B cell (primary cell): ENCODE data around the gene ABCA4. TPM values are rescaled to one million over a fixed set of nuclear protein-coding genes. Genes with fewer than 3 reads are reported as not detected.

ENCODE experiments used
- ATAC-seq: fragments of 200-7000 bp; cut with Tn5 transposase; one replicate; pipeline ENCODE4 v1.10.0; 2021; ENCODE audit warnings: low read depth, mild to moderate bottlenecking, moderate number of reproducible peaks, moderate library complexity
- CTCF ChIA-PET: fragments of 350-600 bp; sonication (Branson Sonifier 250); formaldehyde crosslinking; loops from one replicate; lab custom pipeline; 2021; ENCODE audit warnings: antibody characterized with exemption, inconsistent platforms; lab: Charles Lee
- POLR2A ChIA-PET: fragments of 350-600 bp; sonication (Branson Sonifier 250); formaldehyde crosslinking; loops from one replicate; lab custom pipeline; 2021; ENCODE audit warnings: antibody characterized with exemption; lab: Charles Lee
- DNase-seq: peaks from one replicate; pipeline ENCODE4 v3.0.0; 2013
- H2AFZ ChIP-seq: 2 replicates; pipeline ENCODE4 v1.6.1; 2012; ENCODE audit warnings: mild to moderate bottlenecking, low read depth, low read length; ENCODE audit not compliant: insufficient read depth, poor library complexity, severe bottlenecking
- H3K27ac ChIP-seq, 2 donors: 1 replicate in 1 of 2; 2 replicates in 1 of 2; pipeline ENCODE4 v1.5.1; 2012 to 2013; ENCODE audit warnings: low read length in 2 of 2, mild to moderate bottlenecking in 2 of 2, moderate library complexity in 1 of 2
- H3K27me3 ChIP-seq, 4 experiments: fragments of 200-600 bp in 1 of 4; sonication (generic) in 1 of 4; replicated peaks in 1 of 4; 1 replicate in 2 of 4; 2 replicates in 2 of 4; pipeline versions ENCODE4 v1.6.1 to v1.7.0; 2013 to 2016; ENCODE audit warnings: low read length in 3 of 4, mild to moderate bottlenecking in 2 of 4, mixed read lengths in 1 of 4, moderate library complexity in 1 of 4; ENCODE audit not compliant: insufficient read depth in 4 of 4, control insufficient read depth in 3 of 4; ENCODE audit errors: control extremely low read depth in 1 of 4
- H3K36me3 ChIP-seq, 2 experiments: replicated peaks in 1 of 2; 1 replicate in 1 of 2; 2 replicates in 1 of 2; pipeline versions ENCODE4 v1.6.1 to v1.7.1; 2013; ENCODE audit warnings: low read length in 1 of 2; ENCODE audit not compliant: insufficient read depth in 2 of 2, control insufficient read depth in 1 of 2; ENCODE audit errors: control extremely low read depth in 1 of 2, extremely low read depth in 1 of 2
- H3K4me1 ChIP-seq, 2 donors: fragments of 200-600 bp in 1 of 2; sonication (generic) in 1 of 2; 1 replicate in 1 of 2; 2 replicates in 1 of 2; pipeline versions ENCODE4 v1.5.1 to v1.6.1; 2013 to 2017; ENCODE audit warnings: low read length in 2 of 2; ENCODE audit not compliant: control insufficient read depth in 2 of 2, insufficient read depth in 2 of 2
- H3K4me2 ChIP-seq: replicated peaks from 2 replicates; pipeline ENCODE3; 2012; ENCODE audit warnings: mild to moderate bottlenecking, low read depth, low read length; ENCODE audit not compliant: poor library complexity, severe bottlenecking
- H3K4me3 ChIP-seq, 5 experiments: fragments of 200-600 bp in 1 of 5; sonication (generic) in 1 of 5; 1 replicate in 3 of 5; 2 replicates in 2 of 5; pipeline versions ENCODE4 v1.5.1 to v1.7.0; 2011 to 2016; ENCODE audit warnings: low read length in 4 of 5, mild to moderate bottlenecking in 4 of 5, low read depth in 2 of 5, control low read depth in 1 of 5, moderate library complexity in 1 of 5; ENCODE audit not compliant: insufficient read depth in 1 of 5; ENCODE audit errors: control extremely low read depth in 1 of 5, extremely low read depth in 1 of 5
- H3K79me2 ChIP-seq: fragments of 200-600 bp; sonication (generic); one replicate; pipeline ENCODE4 v1.6.0; 2016; ENCODE audit warnings: low read length; ENCODE audit not compliant: control insufficient read depth, insufficient read depth
- H3K9ac ChIP-seq: fragments of 200-600 bp; sonication (generic); 2 replicates; pipeline ENCODE4 v1.6.1; 2017; ENCODE audit warnings: mild to moderate bottlenecking, low read length, moderate library complexity
- H3K9me3 ChIP-seq, 3 donors: one replicate each; pipeline versions ENCODE4 v1.6.1 to v1.7.1; 2013; ENCODE audit warnings: low read length in 2 of 3; ENCODE audit not compliant: control insufficient read depth in 2 of 3, insufficient read depth in 1 of 3; ENCODE audit errors: control extremely low read depth in 1 of 3
- H4K20me1 ChIP-seq: 2 replicates; pipeline ENCODE4 v1.6.0; 2012; ENCODE audit warnings: mild to moderate bottlenecking, low read length; ENCODE audit not compliant: insufficient read depth, control insufficient read depth, poor library complexity, severe bottlenecking
- H3K27ac Mint-ChIP-seq: one replicate; pipeline ENCODE4 v1.8.0; 2021; ENCODE audit warnings: mixed read lengths
- H3K27me3 Mint-ChIP-seq: one replicate; pipeline ENCODE4 v1.8.0; 2021; ENCODE audit warnings: mixed read lengths
- H3K4me1 Mint-ChIP-seq: one replicate; pipeline ENCODE4 v1.8.0; 2021; ENCODE audit warnings: mixed read lengths
- H3K4me3 Mint-ChIP-seq: one replicate; pipeline ENCODE4 v1.8.0; 2021; ENCODE audit warnings: mixed read lengths
- H3K9me3 Mint-ChIP-seq: one replicate; pipeline ENCODE4 v1.8.0; 2022; ENCODE audit warnings: mixed read lengths; ENCODE audit not compliant: insufficient read depth
- EZH2 ChIP-seq: IDR thresholded peaks from 2 replicates; pipeline ENCODE4 v1.6.1; 2012; ENCODE audit warnings: borderline replicate concordance, low read depth, mild to moderate bottlenecking, moderate library complexity, low read length; ENCODE audit not compliant: insufficient read depth, poor library complexity, severe bottlenecking
- WGBS: methylation state at CpG from one replicate; pipeline ENCODE4 v1.1.5; 2013; ENCODE audit warnings: missing lambda C conversion rate; ENCODE audit not compliant: insufficient coverage; 5-methylcytosine and 5-hydroxymethylcytosine counted together
- intact Hi-C: fragments of 100-400 bp; cut with micrococcal nuclease; formaldehyde crosslinking; loops from one replicate; pipeline ENCODE4 v1.10.0; 2022
- polyA plus RNA-seq: library from polyadenylated mRNA; depleted of rRNA; stranded (reverse); fragments of >200 nt; gene quantifications from 2 replicates; pipeline ENCODE4 v1.2.3, GENCODE V29; 2012
- total RNA-seq, 2 donors: library from RNA; stranded (reverse); fragments of 120-200 nt in 1 of 2; gene quantifications; 1 replicate in 1 of 2; 2 replicates in 1 of 2; pipeline versions ENCODE4 v1.2.3 to v1.2.4, GENCODE V29; 2013 to 2022
- TF ChIP-seq, protein P1 (sequence below): fragments of 200-600 bp; IDR thresholded peaks from one replicate; pipeline ENCODE4 v1.8.0; 2022; ENCODE audit warnings: antibody characterized with exemption, mild to moderate bottlenecking

Gene ABCA4
- total and polyA plus RNA-seq, 2 donors (not counting 1 experiment from before 2014, with no cell fraction given), result not detected

DNA sequence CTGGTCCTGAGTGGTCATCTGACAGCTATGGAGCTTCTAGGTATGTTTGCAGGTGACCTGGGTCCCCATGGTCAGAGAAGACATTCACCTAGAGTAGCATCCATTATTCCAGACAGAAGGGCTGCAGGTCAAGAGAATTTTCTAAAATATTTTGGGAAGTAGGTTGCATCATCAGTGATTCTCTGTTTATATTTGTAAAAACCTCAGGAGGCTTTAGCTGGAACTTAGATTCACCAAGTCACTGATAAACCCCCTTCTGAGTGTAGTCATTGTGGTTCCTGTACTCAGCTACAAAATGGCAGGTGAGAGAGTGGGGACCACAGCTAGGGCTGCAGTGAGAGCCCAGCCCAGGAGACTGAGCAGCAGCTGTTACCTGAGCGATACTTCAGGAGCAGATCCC is 78.6 kb downstream of the ABCA4 start:
- peaks cover 38% of the 10 kb centered on the region for H3K27me3 Mint-ChIP-seq
- DNase-seq, result no peak
- Histone ChIP-seq H3K27me3 (peaks cover 0 to 23% (median 4%) of the 10 kb centered on the region in 4 experiments), H3K79me2 (no peaks in the 10 kb centered on the region), H3K36me3 (no peaks in the 10 kb centered on the region), H2AFZ (no peak overlapping the region), H3K4me1 (no peaks in the 10 kb centered on the region), H4K20me1 (no peaks in the 10 kb centered on the region), H3K27ac (no peak overlapping the region), H3K4me2 (no peak overlapping the region), H3K9me3 (no peaks in the 10 kb centered on the region), H3K9ac (no peak overlapping the region), H3K4me3 (no peak overlapping the region)
- CTCF ChIA-PET, result interaction anchor here (1.0 to 5.2 kb wide), 4 partner anchors 9 to 763 kb away, joined by 3 to 47 read pairs (median 4); no protein-coding TSS in a partner anchor
- ATAC-seq, result no peak
- H3K4me1 Mint-ChIP-seq, result peaks cover 7% of the 10 kb centered on the region
- TF ChIP-seq EZH2, result no peak
- TF ChIP-seq, protein P1, sequence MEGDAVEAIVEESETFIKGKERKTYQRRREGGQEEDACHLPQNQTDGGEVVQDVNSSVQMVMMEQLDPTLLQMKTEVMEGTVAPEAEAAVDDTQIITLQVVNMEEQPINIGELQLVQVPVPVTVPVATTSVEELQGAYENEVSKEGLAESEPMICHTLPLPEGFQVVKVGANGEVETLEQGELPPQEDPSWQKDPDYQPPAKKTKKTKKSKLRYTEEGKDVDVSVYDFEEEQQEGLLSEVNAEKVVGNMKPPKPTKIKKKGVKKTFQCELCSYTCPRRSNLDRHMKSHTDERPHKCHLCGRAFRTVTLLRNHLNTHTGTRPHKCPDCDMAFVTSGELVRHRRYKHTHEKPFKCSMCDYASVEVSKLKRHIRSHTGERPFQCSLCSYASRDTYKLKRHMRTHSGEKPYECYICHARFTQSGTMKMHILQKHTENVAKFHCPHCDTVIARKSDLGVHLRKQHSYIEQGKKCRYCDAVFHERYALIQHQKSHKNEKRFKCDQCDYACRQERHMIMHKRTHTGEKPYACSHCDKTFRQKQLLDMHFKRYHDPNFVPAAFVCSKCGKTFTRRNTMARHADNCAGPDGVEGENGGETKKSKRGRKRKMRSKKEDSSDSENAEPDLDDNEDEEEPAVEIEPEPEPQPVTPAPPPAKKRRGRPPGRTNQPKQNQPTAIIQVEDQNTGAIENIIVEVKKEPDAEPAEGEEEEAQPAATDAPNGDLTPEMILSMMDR, result no peak
- no peaks in the 10 kb centered on the region for H3K9me3 Mint-ChIP-seq
- POLR2A ChIA-PET, result interaction anchor here (0.7 kb wide), 1 partner anchor 297 kb away, joined by 8 read pairs; no protein-coding TSS in a partner anchor
- no peak overlapping the region for H3K4me3 Mint-ChIP-seq
- intact Hi-C loops, result no loop called here
- WGBS, result 100% methylated on average over 1 of the region's 1 CpG
- no peak overlapping the region for H3K27ac Mint-ChIP-seq

DNA sequence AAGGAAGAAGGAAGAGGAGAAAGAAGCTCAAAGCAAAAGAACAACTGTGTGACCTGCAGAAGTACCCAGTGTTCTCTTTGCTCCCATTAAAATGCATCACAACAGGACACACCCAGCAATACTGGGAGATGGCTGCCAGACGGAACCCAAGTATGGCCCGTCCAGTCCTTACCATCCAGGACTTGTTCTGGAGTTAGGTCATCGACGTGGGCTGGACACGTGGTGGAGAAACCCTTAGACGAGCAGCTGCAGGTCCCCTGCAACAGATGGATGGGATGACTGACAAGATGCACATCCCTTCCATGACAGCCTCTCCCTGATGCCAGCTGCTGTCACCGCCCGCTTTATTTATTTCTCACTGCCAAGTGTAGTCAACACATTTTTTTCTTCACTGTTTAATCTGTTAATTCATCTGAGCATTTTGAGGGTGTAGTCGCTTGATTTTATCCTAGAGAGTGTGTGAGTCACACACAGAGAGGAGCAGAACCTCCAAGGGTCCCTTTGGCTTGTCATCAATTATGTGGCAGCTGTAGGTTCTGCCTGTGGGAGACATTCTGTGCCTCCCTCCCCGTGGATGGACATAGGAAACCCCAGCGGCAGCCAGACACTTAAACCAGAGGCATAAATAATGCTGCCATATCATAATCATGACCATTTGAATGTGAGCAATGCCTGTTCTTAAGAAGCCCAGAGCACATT is 80.9 kb downstream of the ABCA4 start:
- H2AFZ ChIP-seq, result no peak overlapping the region
- ChIA-PET POLR2A (interaction anchor here (0.7 kb wide), 1 partner anchor 22 kb away, joined by 4 read pairs; no protein-coding TSS in a partner anchor), CTCF (interaction anchor here (0.8 to 5.2 kb wide), 14 partner anchors 9 to 766 kb away, joined by 3 to 47 read pairs (median 4); no protein-coding TSS in a partner anchor)
- no peaks in the 10 kb centered on the region for H3K9me3 ChIP-seq
- Mint-ChIP-seq H3K27me3 (peaks cover 46% of the 10 kb centered on the region), H3K27ac (no peak overlapping the region), H3K9me3 (no peaks in the 10 kb centered on the region), H3K4me1 (peaks cover 3% of the 10 kb centered on the region), H3K4me3 (no peak overlapping the region)
- TF ChIP-seq EZH2, result no peak
- TF ChIP-seq, protein P1, result peak; percentile 49
- DNase-seq (no peak), ATAC-seq (no peak)
- no peaks in the 10 kb centered on the region for H3K79me2 ChIP-seq
- no peak overlapping the region for H3K4me2 ChIP-seq
- intact Hi-C loops, result no loop called here
- no peak overlapping the region for H3K9ac ChIP-seq
- 89% methylated on average over 10 of the region's 11 CpGs for WGBS
- H3K27ac ChIP-seq, result no peak overlapping the region
- no peaks in the 10 kb centered on the region for H3K36me3 ChIP-seq
- H3K27me3 ChIP-seq, result peaks cover 0 to 23% (median 6%) of the 10 kb centered on the region in 4 experiments
- H4K20me1 ChIP-seq, result no peaks in the 10 kb centered on the region
- no peaks in the 10 kb centered on the region for H3K4me1 ChIP-seq
- no peak overlapping the region for H3K4me3 ChIP-seq
